Epithelial cell of proximal tubule (primary cell): ENCODE measurements around the gene WT1. TPM values are rescaled to one million over a fixed set of nuclear protein-coding genes. Genes with fewer than 3 reads are reported as not detected.

ENCODE experiments used
- DNase-seq: peaks from one replicate; pipeline ENCODE4 v3.0.0-alpha.2; 2011; ENCODE audit warnings: low read depth
- H3K4me3 ChIP-seq: 2 replicates; pipeline ENCODE4 v1.5.1; 2011; ENCODE audit warnings: low read depth, mild to moderate bottlenecking, low read length
- CTCF ChIP-seq: conservative IDR thresholded peaks from 2 replicates; pipeline ENCODE4 v1.5.1; 2012; ENCODE audit warnings: low read depth, mild to moderate bottlenecking, low read length
- total RNA-seq: library from RNA; depleted of rRNA; stranded (reverse); fragments of >200 nt; gene quantifications from 2 replicates; pipeline ENCODE4 v1.2.3, GENCODE V29; 2015

Gene WT1
- total RNA-seq, 1 donor from 2014 or later = 10.6 TPM

DNA sequence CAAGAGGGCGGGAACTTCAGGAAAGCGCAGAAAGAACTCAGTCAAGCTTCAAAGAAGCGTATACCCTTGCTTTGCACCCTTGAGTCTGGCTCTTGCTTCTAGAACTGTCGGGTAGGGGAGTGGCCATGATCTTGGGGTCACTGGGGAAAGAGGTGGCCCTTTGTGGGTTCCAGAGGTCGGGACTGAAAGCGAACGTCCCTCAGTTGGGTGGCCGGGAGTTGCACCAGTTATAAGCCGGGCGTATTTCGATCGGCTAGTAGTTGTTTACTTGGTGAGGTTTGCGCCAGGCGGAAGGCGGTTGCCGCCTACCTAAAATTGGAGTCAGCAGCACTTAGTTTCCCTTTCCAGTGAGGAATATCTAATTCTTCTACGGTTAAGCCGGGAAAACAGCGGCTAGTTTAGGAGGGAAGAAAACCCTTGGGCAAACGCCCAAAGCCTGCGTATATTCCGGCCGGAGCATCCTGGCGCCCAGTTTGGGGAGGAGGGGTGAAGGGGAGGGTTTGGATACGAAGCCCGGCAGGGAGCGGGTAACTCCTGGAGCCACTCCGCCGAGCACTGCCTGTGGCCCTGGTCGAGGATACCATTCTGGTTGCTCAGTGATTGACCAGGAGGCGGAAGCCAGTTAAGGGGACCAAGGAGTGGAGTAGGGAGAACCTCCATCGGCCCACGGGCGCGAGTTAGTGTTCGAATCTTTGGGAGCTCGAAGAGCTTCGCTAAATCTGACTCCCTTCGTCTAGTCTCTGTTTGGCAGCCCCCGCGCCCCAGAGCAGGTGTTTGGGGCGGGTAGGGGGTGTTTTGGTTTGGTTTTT is 807 bp upstream of the WT1 start:
- no peak for DNase-seq
- peak overlapping the region; percentile 35 for H3K4me3 ChIP-seq
- TF ChIP-seq CTCF = no peak

DNA sequence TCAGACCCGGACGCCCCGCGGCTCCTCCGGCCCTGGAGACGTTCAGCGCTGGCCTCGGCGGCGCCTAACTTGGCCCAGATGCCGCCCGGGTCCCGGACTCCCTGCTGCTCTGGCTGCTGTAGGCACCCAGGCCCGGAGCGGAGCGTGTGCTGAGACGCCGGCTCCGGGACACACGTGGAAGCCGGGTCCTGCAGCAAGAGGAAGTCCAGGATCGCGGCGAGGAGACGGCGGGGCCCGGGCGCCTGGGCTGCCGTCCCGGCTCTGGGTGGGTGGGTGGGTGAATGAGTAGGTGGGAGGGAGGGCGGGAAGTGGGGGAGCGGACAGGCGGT is 223 bp downstream of the WT1 start:
- H3K4me3 ChIP-seq = peak overlapping the region; percentile 48
- no peak for DNase-seq
- no peak for TF ChIP-seq CTCF

- DNase-seq = no peak
- H3K4me3 ChIP-seq = peak overlapping the region; percentile 48
- no peak for TF ChIP-seq CTCF
These were observed 785 bp downstream of the WT1 start for GRCh38 chr11:32434356-32435151.

GRCh38 chr11:32433914-32434355 is 1.4 kb downstream of the WT1 start:
- H3K4me3 ChIP-seq = peak overlapping the region; percentile 48
- no peak for DNase-seq

GRCh38 chr11:32433101-32433913 is 2.0 kb downstream of the WT1 start:
- TF ChIP-seq CTCF = no peak
- no peak for DNase-seq
- peak overlapping the region; percentile 48 for H3K4me3 ChIP-seq

More at GRCh38 chr11:32433914-32434355, 1.4 kb downstream of the WT1 start:
- no peak for TF ChIP-seq CTCF

GRCh38 chr11:32432565-32432964 is 2.8 kb downstream of the WT1 start:
- TF ChIP-seq CTCF = no peak
- no peak overlapping the region for H3K4me3 ChIP-seq
- no peak for DNase-seq
